ENCODE results near the gene SHROOM4.
A peak's percentile ranks its signal among the peaks of the same experiment; 100 is the strongest.

DNA sequence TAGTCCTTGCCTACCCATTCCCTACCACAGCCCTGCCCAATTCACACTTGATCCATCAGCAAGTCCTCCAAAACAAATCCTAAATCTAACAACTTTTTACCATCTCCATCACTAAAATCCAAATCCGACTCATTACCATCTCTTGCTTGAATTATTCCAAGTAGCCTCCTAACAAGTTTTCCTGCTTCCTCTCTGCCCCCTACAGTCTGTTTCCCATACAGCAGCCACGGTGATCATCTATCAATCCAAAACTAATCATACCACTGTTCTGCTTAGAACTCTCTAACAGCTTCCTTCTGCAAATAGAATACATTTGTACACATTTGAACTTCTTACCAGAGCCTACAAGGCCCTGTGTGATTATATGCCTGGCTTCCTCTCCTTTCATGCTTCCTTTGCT is 133.0 kb downstream of the SHROOM4 start:
- TF ChIP-seq, protein P1, sequence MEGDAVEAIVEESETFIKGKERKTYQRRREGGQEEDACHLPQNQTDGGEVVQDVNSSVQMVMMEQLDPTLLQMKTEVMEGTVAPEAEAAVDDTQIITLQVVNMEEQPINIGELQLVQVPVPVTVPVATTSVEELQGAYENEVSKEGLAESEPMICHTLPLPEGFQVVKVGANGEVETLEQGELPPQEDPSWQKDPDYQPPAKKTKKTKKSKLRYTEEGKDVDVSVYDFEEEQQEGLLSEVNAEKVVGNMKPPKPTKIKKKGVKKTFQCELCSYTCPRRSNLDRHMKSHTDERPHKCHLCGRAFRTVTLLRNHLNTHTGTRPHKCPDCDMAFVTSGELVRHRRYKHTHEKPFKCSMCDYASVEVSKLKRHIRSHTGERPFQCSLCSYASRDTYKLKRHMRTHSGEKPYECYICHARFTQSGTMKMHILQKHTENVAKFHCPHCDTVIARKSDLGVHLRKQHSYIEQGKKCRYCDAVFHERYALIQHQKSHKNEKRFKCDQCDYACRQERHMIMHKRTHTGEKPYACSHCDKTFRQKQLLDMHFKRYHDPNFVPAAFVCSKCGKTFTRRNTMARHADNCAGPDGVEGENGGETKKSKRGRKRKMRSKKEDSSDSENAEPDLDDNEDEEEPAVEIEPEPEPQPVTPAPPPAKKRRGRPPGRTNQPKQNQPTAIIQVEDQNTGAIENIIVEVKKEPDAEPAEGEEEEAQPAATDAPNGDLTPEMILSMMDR (IDR thresholded peaks at IDR 0.05; ENCODE audit: insufficient read depth, low read depth, low read length) = peak; percentile 24
- TF ChIP-seq EZH2 (IDR thresholded peaks at IDR 0.05; ENCODE audit: insufficient read depth, low read length) = no peak

All from astrocyte (in vitro differentiated cells and primary cell).